22Rv1 (cell line): ENCODE results near the gene TRIM6.
"Not testable (repeated sequence)": the region's sequence is repeated elsewhere in the genome, so short reads cannot be mapped to it uniquely, and the experiment has no call there.

ENCODE experiments used
- ZFX ChIP-seq: fragments of 450-650 bp; IDR thresholded peaks from 2 replicates; pipeline ENCODE4 v1.6.1; 2017; ENCODE audit warnings: antibody characterized with exemption, borderline replicate concordance
- TF ChIP-seq, protein P1 (sequence below): fragments of 450-650 bp; IDR thresholded peaks from 2 replicates; pipeline ENCODE4 v1.5.1; 2017; ENCODE audit warnings: mild to moderate bottlenecking

DNA sequence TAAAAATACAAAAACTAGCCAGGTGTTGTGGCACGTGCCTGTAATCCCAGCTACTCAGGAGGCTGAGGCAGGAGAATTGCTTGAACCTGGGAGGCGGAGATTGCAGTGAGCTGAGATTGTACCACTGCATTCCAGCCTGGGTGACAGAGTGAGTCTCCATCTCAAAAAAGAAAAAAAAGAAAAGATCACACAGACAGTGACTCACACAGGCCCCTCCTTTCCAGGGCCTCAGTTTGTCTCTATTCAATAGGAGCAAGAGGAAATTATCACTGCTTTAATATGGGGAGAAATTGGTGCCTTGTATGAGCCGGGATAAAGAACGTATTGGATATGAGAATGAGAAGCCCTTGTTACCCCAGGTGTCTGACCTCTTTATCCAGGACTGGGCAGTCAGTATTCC lies 6.4 kb downstream of the TRIM6 start:
- TF ChIP-seq, protein P1, sequence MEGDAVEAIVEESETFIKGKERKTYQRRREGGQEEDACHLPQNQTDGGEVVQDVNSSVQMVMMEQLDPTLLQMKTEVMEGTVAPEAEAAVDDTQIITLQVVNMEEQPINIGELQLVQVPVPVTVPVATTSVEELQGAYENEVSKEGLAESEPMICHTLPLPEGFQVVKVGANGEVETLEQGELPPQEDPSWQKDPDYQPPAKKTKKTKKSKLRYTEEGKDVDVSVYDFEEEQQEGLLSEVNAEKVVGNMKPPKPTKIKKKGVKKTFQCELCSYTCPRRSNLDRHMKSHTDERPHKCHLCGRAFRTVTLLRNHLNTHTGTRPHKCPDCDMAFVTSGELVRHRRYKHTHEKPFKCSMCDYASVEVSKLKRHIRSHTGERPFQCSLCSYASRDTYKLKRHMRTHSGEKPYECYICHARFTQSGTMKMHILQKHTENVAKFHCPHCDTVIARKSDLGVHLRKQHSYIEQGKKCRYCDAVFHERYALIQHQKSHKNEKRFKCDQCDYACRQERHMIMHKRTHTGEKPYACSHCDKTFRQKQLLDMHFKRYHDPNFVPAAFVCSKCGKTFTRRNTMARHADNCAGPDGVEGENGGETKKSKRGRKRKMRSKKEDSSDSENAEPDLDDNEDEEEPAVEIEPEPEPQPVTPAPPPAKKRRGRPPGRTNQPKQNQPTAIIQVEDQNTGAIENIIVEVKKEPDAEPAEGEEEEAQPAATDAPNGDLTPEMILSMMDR: not testable (repeated sequence)
- not testable (repeated sequence) for TF ChIP-seq ZFX
